Tibial nerve (tissue), 4 donors: ENCODE measurements around the gene SLC31A2.

Source experiments
- EP300 ChIP-seq, 2 donors: sonication (generic); formaldehyde crosslinking; IDR thresholded peaks; one replicate each; pipeline ENCODE4 v1.6.1; 2017; ENCODE audit warnings: antibody characterized with exemption in 2 of 2, mild to moderate bottlenecking in 1 of 2
- TF ChIP-seq, protein P1 (sequence below), 5 experiments: fragments of 200-600 bp in 3 of 5; fragments of 450-650 bp in 2 of 5; sonication (generic) in 3 of 5; IDR thresholded peaks; one replicate each; pipeline ENCODE4 v1.5.1; 2016 to 2019; ENCODE audit warnings: antibody characterized with exemption in 5 of 5, mild to moderate bottlenecking in 3 of 5, moderate library complexity in 2 of 5

DNA sequence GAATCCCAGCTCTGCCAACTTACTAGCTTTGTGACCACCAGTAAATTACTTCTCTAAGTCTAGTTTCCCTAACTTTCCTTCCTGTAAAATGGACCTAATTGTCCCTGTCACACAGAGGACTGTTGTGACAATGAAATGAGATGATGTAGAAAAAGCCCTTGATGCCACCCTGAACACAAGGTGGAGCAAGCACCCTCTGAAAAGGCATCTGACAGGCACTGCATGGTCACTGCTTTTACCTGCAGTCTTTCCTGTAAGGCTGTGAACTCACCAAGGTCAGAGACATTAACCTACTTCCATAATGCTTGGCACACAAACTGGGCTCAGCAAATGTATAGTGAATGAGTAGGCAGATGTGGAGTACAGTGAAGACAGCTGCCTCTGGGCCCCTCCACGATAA, 6.1 kb downstream of the SLC31A2 start:
- no peak for TF ChIP-seq EP300 (IDR thresholded peaks at IDR 0.05)
- TF ChIP-seq, protein P1, sequence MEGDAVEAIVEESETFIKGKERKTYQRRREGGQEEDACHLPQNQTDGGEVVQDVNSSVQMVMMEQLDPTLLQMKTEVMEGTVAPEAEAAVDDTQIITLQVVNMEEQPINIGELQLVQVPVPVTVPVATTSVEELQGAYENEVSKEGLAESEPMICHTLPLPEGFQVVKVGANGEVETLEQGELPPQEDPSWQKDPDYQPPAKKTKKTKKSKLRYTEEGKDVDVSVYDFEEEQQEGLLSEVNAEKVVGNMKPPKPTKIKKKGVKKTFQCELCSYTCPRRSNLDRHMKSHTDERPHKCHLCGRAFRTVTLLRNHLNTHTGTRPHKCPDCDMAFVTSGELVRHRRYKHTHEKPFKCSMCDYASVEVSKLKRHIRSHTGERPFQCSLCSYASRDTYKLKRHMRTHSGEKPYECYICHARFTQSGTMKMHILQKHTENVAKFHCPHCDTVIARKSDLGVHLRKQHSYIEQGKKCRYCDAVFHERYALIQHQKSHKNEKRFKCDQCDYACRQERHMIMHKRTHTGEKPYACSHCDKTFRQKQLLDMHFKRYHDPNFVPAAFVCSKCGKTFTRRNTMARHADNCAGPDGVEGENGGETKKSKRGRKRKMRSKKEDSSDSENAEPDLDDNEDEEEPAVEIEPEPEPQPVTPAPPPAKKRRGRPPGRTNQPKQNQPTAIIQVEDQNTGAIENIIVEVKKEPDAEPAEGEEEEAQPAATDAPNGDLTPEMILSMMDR (IDR thresholded peaks at IDR 0.05): no peak
